Measurements from ENCODE around the gene SORCS1. TPM values are rescaled to one million over a fixed set of nuclear protein-coding genes. Genes with fewer than 3 reads are reported as not detected.
"Not testable (repeated sequence)": the region's sequence is repeated elsewhere in the genome, so short reads cannot be mapped to it uniquely, and the experiment has no call there.

SORCS1 gene
- total RNA-seq, 1 donor from 2014 or later: 2.9 TPM

DNA sequence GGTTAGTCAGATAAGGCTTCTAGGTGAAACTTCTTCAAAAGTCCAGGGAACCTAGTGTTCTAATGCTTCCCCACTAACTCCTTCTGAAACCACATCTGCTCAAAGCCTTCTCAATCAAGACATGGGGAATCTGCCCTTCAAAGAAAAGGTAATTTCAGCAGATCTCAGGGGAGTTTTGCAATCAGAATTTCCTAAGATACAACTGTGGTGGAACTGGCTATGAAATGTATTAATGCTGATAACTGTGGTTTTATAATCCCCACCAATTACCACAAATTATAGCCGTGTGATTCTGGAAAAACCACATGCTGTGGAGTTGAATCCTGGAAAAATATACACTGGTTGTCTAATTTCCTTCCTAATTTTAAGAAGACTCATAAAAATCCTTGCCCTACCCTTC lies 233.8 kb downstream of the SORCS1 start:
- intact Hi-C loops (cut with DNase I): no loop called here
- ATAC-seq: no peak
- no peak for DNase-seq (ENCODE audit: missing footprints)

DNA sequence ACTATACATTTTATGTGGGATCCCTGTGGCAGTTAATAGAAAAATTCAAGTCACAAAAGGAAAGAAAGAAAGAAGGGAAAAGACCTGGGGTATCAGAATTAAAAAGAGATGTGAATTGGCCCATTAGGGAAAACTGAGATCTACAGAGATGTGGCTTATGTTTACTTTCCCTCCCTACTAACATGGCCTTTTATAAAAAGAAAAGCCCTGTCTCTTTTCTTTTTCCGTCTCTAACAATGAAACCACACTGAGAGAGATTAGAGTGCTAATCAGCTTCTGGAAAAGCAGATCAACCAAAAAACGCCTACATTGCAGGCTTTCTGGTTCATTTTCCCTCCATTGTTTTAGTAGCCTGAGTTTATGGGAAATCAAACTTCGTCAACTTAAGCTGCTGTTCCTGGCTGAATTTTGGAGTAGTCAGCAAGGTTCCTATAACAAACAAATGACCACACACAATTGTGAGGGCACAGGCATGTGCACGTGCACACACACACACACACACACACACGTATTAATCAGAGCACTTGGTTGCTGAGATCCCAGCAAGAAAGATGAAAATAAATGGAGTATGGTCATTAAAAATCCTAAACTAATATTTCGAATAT lies 235.1 kb downstream of the SORCS1 start:
- ATAC-seq: no peak
- intact Hi-C loops (cut with DNase I): no loop called here
- no peak for DNase-seq (ENCODE audit: missing footprints)

DNA sequence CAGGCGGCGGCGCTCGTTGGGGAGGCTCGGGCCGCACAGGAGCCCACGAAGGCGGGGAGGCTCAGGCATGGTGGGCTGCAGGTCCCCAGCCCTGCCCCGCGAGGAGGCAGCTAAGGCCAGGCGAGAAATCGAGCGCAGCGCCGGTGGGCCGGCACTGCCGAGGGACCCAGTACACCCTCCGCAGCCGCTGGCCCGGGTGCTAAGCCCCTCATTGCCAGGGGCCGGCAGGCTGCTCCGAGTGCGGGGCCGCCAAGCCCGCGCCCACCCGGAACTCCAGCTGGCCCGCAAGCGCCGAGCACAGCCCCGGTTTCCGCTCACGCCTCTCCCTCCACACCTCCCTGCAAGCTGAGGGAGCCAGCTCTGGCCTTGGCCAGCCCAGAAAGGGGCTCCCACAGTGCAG lies 236.4 kb downstream of the SORCS1 start:
- intact Hi-C loops (cut with DNase I); ATAC-seq: not testable (repeated sequence)

DNA sequence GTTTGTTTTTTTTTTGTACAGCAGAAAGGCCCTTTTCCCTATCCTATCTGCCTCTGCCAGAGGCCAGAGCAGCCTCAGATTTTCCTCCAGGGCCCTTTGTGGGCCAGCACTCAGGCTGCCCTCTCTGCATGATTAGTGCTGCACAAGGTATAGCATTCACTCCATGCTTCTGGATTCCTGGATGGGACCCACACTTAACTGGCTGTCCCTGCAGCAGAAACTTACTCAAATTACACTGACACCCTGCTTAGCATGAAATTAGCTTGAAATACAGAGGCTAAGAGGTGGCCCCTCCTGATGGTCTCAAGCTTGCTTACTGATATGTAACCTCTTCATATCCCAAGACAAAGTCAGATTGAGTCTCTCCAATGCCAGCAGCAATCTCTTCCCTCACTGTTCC lies 239.3 kb downstream of the SORCS1 start:
- no peak for ATAC-seq
- intact Hi-C loops (cut with DNase I): no loop called here

More for the DNA sequence above, 236.4 kb downstream of the SORCS1 start:
- not testable (repeated sequence) for DNase-seq (ENCODE audit: missing footprints)

DNA sequence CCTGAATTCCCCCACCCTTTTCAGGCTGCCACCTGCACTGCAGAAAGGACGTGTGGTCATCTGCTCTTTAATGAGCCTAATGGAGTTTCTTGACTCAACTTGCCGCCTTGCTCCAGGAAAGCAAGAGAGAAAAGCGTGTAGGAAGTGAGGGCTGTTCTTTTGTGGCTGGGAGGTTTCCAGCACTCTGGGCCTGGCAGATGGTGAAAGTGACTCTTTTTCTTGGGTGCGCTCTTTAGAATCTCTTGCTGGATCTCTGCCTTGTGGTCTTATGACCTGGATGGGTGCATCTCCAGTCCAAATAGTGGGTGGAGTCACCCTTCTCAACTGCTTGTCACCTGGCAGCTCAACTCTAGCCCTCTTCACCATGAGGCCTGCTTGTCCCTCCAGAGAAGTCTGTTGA lies 244.0 kb downstream of the SORCS1 start:
- ATAC-seq (no peak), DNase-seq (ENCODE audit: missing footprints) (no peak)
- intact Hi-C loops (cut with DNase I): no loop called here

More for the DNA sequence above, 239.3 kb downstream of the SORCS1 start:
- DNase-seq (ENCODE audit: missing footprints): no peak

DNA sequence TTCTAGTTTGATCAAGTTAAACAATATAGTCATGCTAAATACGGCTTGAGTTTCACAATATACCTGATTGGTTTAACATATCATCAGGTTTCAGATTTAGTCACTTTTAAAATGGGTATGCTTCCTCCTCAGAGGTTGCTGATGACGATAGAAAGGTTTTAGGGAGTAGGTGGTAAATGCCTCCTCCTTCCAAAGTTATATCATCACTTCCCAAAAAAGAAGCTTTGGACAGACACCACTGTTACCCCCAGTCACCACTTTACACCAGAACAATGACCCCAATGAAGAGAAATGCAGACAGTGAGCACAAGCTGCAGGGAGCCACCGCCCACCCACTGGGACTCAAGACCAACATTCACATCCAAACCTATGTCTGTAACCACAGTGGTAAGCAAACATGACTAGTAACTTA lies 244.6 kb downstream of the SORCS1 start:
- DNase-seq (ENCODE audit: missing footprints): no peak
- no peak for ATAC-seq
- intact Hi-C loops (cut with DNase I): no loop called here

DNA sequence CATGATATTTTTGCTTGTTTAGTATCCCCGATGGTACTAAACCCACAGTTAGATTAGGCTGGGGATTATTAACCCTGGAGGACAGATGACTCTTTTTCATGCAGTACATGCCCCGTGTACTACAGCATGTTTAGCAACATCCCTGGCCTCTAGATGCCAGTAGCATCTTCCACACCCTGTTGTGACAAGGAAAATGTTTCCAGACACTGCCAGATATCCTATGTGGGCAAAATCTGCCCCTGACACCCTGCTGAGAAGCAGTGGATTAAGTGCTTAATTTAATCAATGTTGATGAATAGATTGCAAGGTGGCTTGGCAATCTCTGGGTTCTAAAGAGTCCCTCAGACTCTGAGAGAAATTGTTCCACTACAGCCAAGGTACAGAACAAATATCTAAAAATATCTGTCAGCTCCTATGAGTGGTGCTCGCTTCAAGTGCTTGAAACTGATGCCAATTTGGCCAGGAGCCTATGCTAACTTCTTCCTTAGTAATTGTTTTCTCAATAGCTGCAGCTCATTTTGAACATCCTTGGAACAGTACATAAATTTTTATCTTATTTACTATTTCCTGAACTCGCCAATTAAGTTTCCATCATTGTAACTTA lies 247.0 kb downstream of the SORCS1 start:
- intact Hi-C loops (cut with DNase I): no loop called here
- DNase-seq (ENCODE audit: missing footprints) (no peak), ATAC-seq (peak; percentile 89)

DNA sequence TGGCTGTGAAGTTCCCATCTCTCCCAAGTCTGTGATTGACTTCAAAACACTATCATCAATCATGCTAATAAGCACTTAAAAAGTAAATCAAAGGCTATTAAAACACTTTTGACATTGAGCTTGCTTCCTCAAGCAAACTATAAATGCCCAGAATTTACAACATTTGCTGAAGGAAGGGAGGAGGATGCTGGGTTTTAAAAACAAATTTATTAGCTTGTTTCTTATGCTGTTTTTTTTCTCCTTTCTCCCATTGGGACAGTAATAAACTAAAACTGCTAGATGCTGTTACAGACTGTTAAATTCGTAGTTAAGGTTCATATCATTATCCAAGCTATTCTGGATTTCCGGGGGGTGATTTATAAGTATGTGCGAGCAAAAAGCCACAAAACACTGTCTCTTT lies 250.5 kb downstream of the SORCS1 start:
- intact Hi-C loops (cut with DNase I): no loop called here
- ATAC-seq (no peak), DNase-seq (ENCODE audit: missing footprints) (no peak)

DNA sequence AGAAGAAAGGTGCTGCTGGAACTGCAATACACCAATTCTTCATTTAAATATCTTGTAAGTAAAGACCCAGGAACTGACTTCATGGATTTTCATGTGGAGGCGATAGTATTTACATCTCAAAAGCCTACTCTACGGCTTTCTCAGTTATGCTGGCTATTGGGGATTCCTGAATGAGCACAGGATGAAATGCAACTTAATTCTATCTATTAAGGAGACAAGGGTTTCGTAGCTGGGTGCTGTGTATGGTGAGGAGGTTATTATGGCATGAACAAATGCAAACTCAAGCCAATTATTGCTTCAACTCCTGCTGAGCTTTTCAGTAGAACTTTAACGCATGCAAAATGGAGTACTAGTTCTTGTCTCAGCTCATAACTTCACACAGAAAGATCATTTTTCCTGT lies 251.2 kb downstream of the SORCS1 start:
- intact Hi-C loops (cut with DNase I): no loop called here
- no peak for ATAC-seq

DNA sequence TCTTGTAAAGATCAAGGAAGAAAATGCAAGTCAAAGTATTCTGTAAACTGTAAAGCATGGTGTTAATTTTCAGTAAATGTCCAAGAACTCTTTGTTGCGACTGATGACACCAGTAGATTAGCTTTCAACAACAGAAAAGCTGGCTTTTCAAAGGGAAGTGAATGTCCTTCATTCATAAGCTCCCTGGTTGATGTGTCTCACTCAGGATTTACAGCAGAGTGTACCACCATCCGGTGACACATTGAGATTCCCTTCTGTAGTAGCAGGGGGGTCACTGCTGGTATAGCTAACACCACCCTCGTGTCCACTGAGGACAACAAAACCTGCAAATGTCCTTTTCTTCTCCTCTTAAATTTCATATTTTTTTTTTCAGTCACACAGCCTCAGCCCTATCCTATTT lies 253.4 kb downstream of the SORCS1 start:
- DNase-seq (ENCODE audit: missing footprints) (no peak), ATAC-seq (no peak)

More for the DNA sequence above, 251.2 kb downstream of the SORCS1 start:
- no peak for DNase-seq (ENCODE audit: missing footprints)

DNA sequence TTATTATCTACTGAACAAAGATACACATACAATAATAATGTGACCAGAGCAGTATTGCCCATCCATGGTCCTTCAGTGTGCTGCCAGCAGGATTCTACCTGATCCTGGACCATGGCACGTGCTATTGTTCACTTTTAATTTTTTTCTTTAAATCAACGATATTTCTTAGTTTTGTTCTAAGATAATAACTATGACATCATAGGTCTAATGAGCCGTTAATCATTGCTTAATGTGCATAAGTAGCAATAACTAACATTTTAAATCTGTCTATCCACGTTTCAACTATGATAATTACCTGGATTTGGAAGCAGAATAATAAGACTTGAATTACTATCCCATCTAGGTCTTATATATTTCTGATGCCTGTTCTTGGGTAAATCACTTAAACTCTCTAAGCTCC lies 253.8 kb downstream of the SORCS1 start:
- intact Hi-C loops (cut with DNase I): no loop called here
- ATAC-seq: no peak
- no peak for DNase-seq (ENCODE audit: missing footprints)

More for the DNA sequence above, 253.4 kb downstream of the SORCS1 start:
- intact Hi-C loops (cut with DNase I): no loop called here

DNA sequence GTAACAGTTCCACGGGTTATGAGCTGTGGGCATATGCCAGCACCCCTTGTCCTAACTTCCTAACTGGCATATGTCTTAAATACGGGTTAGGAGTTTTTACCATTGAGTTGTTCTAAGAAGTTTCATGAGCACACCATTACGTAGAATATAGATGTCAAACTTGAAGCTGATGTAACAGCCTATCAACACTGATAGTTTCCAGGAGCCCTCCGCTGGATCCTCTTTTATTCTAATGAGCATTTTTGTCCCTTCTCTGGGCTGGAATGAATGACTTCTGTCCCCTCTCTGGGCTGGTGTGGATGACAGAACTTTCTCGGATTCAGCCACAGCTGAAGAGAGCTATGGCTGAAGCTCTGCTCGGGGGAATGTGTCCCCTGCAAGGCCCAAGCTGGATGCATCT lies 256.3 kb downstream of the SORCS1 start:
- ATAC-seq (no peak), DNase-seq (ENCODE audit: missing footprints) (no peak)
- intact Hi-C loops (cut with DNase I): no loop called here

DNA sequence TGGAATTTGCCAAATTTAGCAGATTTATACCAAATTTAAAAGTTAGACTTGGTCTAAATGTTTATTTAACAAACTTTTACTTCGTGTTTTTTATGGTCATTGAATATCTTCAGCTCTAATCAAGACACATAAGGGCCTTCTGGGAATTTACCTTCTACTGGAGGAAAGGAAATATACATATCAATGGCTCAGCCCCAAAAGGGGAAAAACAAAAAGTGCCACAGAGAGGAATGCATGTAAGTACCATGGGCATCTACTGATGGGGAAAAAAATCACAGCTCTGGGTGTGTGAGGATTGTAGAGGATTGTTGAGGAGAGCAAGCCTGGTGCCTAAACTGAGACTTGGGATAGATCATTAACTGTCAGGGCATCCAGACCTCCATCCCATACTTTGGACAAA lies 260.3 kb downstream of the SORCS1 start:
- intact Hi-C loops (cut with DNase I): no loop called here
- no peak for ATAC-seq
- DNase-seq (ENCODE audit: missing footprints): no peak

DNA sequence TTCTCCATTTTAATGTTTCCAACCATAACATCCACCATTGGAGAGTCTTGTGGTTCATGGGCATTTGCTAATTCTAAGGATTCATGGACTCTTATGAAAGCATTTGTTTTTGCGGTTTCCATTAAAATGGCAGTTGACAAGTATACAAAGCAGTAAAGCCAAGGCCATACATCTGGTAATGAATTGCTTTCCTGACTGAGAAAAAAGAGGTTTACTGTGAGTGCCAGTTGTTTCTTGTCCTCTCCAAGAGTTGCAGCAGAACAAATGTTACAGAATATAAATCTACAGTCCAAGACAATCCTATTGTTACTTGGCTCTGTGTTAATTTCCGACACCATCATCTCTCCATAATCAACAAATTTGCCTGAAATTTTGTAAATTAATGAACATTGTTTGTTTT lies 261.3 kb downstream of the SORCS1 start:
- intact Hi-C loops (cut with DNase I): no loop called here
- DNase-seq (ENCODE audit: missing footprints) (no peak), ATAC-seq (no peak)

DNA sequence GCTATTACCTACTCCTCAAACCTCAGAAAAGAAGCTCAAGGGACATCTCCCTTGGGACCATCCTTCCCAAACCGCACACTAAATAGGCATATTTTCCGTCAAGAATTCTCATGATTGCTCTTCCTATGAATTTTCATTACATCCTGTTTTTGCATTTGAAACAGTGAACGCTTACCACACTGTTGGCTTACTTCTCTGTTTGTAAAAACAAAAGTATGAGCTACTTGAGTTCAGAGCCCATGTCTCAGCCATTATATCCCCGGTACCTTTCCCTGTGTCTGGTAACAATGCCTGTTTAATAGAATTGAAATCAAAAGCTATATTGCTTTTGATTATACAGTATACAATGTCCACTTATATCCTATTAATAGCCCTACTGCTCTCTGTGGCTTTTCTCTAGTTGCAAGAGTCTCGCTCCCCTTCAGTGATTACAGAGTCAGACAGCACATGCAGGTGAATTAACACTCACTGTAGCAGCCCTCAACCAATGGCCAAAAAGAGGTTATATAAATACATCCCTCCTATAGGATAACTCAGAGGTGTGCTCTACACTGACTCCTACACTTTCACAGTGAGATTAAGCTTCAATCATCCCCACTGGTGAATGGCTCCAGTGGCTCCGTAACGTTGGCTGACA lies 264.4 kb downstream of the SORCS1 start:
- ATAC-seq (no peak), DNase-seq (ENCODE audit: missing footprints) (no peak)
- intact Hi-C loops (cut with DNase I): no loop called here

DNA sequence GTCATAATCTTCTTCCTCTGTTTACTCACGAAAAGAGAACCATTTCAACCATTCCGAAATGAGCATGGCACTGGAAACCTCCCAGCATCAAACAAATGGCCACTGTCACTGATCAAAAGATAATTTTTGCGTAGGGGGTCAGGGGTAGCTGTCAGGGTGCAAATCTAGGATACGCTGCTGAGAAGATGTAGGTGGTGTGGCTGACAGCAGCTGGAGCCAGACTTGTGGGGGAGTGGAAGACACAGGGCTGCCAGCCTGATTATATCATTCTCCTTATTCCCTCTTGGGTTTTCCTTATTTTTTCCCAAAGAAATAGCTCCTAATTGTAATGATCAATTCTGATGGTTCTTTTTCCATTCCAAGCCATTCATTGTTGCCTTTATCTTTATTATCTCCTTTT lies 266.1 kb downstream of the SORCS1 start:
- DNase-seq (ENCODE audit: missing footprints) (no peak), ATAC-seq (no peak)
- intact Hi-C loops (cut with DNase I): no loop called here

DNA sequence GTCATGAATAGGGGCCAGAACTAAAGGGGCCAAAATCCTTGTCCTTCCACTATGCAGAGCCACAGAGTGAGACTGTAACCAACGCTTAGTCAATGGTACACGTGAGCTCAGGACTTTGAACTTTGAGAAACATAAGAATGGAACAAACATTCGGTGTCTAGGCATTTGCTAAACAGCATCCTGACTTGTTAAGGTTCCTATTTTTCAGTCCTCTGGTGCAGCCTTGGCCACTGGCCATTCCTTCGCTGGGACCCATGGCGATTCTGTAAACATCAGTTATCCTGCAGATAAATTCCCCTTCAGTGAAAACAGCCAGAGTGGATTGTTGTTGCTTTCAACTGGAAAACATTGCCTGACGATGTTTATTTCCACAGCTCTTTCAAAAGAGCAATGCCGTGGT lies 266.8 kb downstream of the SORCS1 start:
- intact Hi-C loops (cut with DNase I): no loop called here
- no peak for DNase-seq (ENCODE audit: missing footprints)
- peak; percentile 23 for ATAC-seq

DNA sequence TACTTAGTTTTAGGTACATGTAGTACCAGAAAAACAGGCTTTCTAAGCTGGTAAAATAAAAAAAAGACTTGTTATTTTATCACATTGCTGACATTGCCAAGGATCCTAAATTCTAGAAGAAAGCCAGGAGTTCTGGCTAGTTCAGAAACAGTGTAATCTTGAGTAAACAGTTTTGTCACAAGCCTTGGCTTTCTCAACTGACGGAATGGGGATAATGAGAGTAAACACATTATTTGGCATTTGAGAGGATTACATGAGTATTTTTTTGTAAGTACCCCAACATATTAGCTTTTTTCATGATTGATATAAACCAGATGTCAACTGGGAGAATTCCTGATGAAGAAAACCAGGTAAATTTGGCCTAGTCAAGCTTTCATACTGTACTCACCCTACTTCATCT lies 269.8 kb downstream of the SORCS1 start:
- ATAC-seq (peak; percentile 60), DNase-seq (ENCODE audit: missing footprints) (no peak)
- intact Hi-C loops (cut with DNase I): no loop called here

DNA sequence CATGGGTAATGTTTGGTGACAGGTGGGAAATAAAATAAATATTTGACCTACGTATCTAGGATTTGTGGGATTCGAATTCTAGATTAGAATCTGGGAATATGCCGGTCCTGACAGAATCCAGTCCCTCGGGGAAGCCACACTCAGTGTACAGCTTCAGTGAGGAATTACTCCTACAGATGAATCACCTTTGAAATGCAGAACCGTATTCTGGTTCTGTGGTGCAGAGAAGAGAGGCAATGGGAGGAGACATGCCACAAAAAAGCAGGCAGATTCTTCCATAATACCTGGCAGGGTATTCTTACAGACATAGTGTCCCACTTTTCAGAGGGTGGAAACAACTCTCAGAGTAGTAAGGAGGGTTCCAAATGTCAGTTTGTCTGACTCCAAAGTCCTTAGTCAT lies 286.9 kb downstream of the SORCS1 start:
- intact Hi-C loops (cut with DNase I): no loop called here
- no peak for ATAC-seq
- DNase-seq (ENCODE audit: missing footprints): no peak

DNA sequence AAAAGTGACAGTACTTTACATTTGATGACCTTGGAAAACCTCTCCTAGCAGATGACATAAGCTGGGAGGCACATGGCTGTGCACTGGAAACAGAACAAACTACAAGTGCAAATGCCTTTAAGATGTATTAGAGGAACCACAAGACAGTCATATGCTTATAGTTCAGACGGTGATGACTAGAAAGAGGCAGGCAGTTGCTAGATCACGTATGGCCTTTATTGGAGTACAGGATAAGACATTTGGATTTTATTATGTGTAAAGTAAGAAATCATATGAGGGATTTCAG lies 290.0 kb downstream of the SORCS1 start:
- DNase-seq (ENCODE audit: missing footprints) (no peak), ATAC-seq (no peak)
- intact Hi-C loops (cut with DNase I): no loop called here
